T-cell (primary cell): ENCODE measurements around the gene IGFBP3. TPM values are rescaled to one million over a fixed set of nuclear protein-coding genes. Genes with fewer than 3 reads are reported as not detected.

Experiments
- ATAC-seq, 4 experiments: fragments of 200-7000 bp in 3 of 4; fragments of 150-1000 bp in 1 of 4; cut with Tn5 transposase; replicated peaks in 1 of 4; 1 replicate in 3 of 4; 2 replicates in 1 of 4; pipeline ENCODE4 v1.10.0; 2021; ENCODE audit warnings: moderate library complexity in 3 of 4, mild to moderate bottlenecking in 2 of 4, moderate number of reproducible peaks in 1 of 4
- CTCF ChIA-PET, 2 donors: fragments of 300-600 bp; sonication (Branson Sonifier 250); formaldehyde crosslinking; loops; one replicate each; lab custom pipeline; 2022; ENCODE audit warnings: antibody characterized with exemption in 2 of 2; lab: Charles Lee
- POLR2A ChIA-PET, 2 donors: fragments of 300-600 bp; sonication (Branson Sonifier 250); formaldehyde crosslinking; loops; one replicate each; lab custom pipeline; 2022; ENCODE audit warnings: antibody characterized with exemption in 2 of 2; lab: Charles Lee
- DNase-seq, 35 experiments: peaks; one replicate each; pipeline versions ENCODE4 v3.0.0 to v3.0.0-alpha.2; 2013 to 2023
- H3K27ac ChIP-seq: one replicate; pipeline ENCODE4 v1.5.1; 2013; ENCODE audit warnings: low read length
- H3K27me3 ChIP-seq, 2 experiments: replicated peaks in 1 of 2; 1 replicate in 1 of 2; 2 replicates in 1 of 2; pipeline versions ENCODE4 v1.6.1 to v1.7.0; 2013; ENCODE audit warnings: low read length in 1 of 2, mixed read lengths in 1 of 2; ENCODE audit not compliant: control insufficient read depth in 2 of 2, insufficient read depth in 2 of 2; ENCODE audit errors: extremely low read depth in 1 of 2
- H3K36me3 ChIP-seq, 2 donors: 1 replicate in 1 of 2; 2 replicates in 1 of 2; pipeline versions ENCODE4 v1.6.1 to v1.7.0; 2013; ENCODE audit warnings: low read length in 1 of 2; ENCODE audit not compliant: control insufficient read depth in 2 of 2, insufficient read depth in 1 of 2; ENCODE audit errors: extremely low read depth in 1 of 2
- H3K4me1 ChIP-seq, 2 experiments: 1 replicate in 1 of 2; 2 replicates in 1 of 2; pipeline versions ENCODE4 v1.6.1 to v1.7.0; 2013; ENCODE audit warnings: low read length in 2 of 2, mixed read lengths in 1 of 2; ENCODE audit not compliant: insufficient read depth in 2 of 2, control insufficient read depth in 1 of 2; ENCODE audit errors: extremely low read depth in 1 of 2
- H3K4me3 ChIP-seq, 2 donors: 1 replicate in 1 of 2; 2 replicates in 1 of 2; pipeline versions ENCODE4 v1.5.1 to v1.7.0; 2013; ENCODE audit warnings: mild to moderate bottlenecking in 2 of 2, low read length in 1 of 2, moderate library complexity in 1 of 2; ENCODE audit not compliant: control insufficient read depth in 1 of 2; ENCODE audit errors: extremely low read depth in 1 of 2
- H3K9me3 ChIP-seq: 2 replicates; pipeline ENCODE4 v1.7.0; 2013
- H3K27ac Mint-ChIP-seq, 2 donors: one replicate each; pipeline ENCODE4 v1.8.0; 2020 to 2021; ENCODE audit warnings: mild to moderate bottlenecking in 2 of 2, mixed read lengths in 2 of 2
- H3K27me3 Mint-ChIP-seq, 2 donors: one replicate each; pipeline ENCODE4 v1.8.0; 2021 to 2022; ENCODE audit warnings: mixed read lengths in 2 of 2
- H3K36me3 Mint-ChIP-seq: one replicate; pipeline ENCODE4 v1.8.0; 2021; ENCODE audit warnings: mixed read lengths
- H3K4me1 Mint-ChIP-seq, 3 donors: one replicate each; pipeline ENCODE4 v1.8.0; 2020 to 2022; ENCODE audit warnings: mixed read lengths in 3 of 3, mild to moderate bottlenecking in 1 of 3
- H3K4me3 Mint-ChIP-seq, 3 donors: one replicate each; pipeline ENCODE4 v1.8.0; 2020 to 2022; ENCODE audit warnings: mild to moderate bottlenecking in 3 of 3, mixed read lengths in 3 of 3, moderate library complexity in 3 of 3
- H3K9me3 Mint-ChIP-seq, 3 donors: one replicate each; pipeline ENCODE4 v1.8.0; 2020 to 2022; ENCODE audit warnings: mixed read lengths in 3 of 3
- WGBS: methylation state at CpG from one replicate; pipeline ENCODE4 v1.1.5; 2013; ENCODE audit warnings: missing lambda C conversion rate; ENCODE audit not compliant: insufficient coverage; 5-methylcytosine and 5-hydroxymethylcytosine counted together
- total RNA-seq, 35 experiments: library from RNA in 6 of 35; stranded (reverse) in 6 of 35; fragments of 120-200 nt in 1 of 35; gene quantifications; one replicate each; pipeline versions ENCODE4 v1.2.1 to v1.2.4 and lab custom pipeline; 2013 to 2026

IGFBP3 gene
- total RNA-seq, 5 donors from 2014 or later (not counting 1 experiment from before 2014, with no cell fraction given), result 3.9 to 20.5 (median 8.2) TPM

GRCh38 chr7:45889367-45890067 is 31.6 kb downstream of the IGFBP3 start:
- no peaks in the 10 kb centered on the region for H3K4me1 ChIP-seq
- peaks cover 0 to 5% (median 2%) of the 10 kb centered on the region in 3 donors for H3K4me1 Mint-ChIP-seq
- H3K36me3 ChIP-seq, result no peaks in the 10 kb centered on the region
- ATAC-seq (no peak), DNase-seq (no peak)
- H3K9me3 Mint-ChIP-seq, result no peaks in the 10 kb centered on the region
- ChIA-PET CTCF (interaction anchor here in 1 of 2 donors (1.3 kb wide), 1 partner anchor 13 kb away, joined by 3 read pairs; no protein-coding TSS in a partner anchor), POLR2A (no interaction called here)
- H3K27ac Mint-ChIP-seq, result no peak overlapping the region
- H3K4me3 Mint-ChIP-seq, result no peak overlapping the region
- no peak overlapping the region for H3K27ac ChIP-seq
- WGBS, result 33% methylated on average over 3 of the region's 8 CpGs
- H3K36me3 Mint-ChIP-seq, result no peaks in the 10 kb centered on the region
- H3K27me3 Mint-ChIP-seq, result peaks cover 72 to 74% of the 10 kb centered on the region in 2 donors
- peaks cover 7 to 62% of the 10 kb centered on the region in 2 experiments for H3K27me3 ChIP-seq
- H3K9me3 ChIP-seq, result no peaks in the 10 kb centered on the region
- H3K4me3 ChIP-seq, result no peak overlapping the region

DNA sequence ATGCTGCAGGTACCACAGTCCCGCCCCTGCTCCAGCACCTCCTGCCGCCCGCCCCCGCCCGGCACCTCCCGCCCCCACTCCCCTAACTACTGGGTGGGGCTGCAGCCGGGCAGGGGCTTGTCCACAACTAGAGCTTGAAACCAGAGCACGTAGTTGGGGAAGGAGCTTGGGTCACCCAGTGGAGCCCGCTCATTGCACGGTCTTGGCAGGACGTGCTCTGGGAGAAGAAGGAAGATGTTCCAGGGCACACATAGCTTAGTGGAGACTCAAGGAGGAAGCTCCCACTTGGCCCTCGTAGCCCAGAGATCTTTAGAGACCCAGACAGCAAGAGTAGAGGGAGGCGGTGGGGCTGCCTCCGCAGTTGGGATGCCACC is 32.1 kb downstream of the IGFBP3 start:
- Histone ChIP-seq H3K27ac (no peak overlapping the region), H3K4me1 (no peaks in the 10 kb centered on the region), H3K4me3 (no peak overlapping the region), H3K9me3 (no peaks in the 10 kb centered on the region), H3K27me3 (peaks cover 7 to 60% of the 10 kb centered on the region in 2 experiments), H3K36me3 (no peaks in the 10 kb centered on the region)
- DNase-seq, result no peak
- no peak for ATAC-seq
- ChIA-PET POLR2A (no interaction called here), CTCF (no interaction called here)
- Mint-ChIP-seq H3K9me3 (no peaks in the 10 kb centered on the region), H3K4me1 (peaks cover 0 to 5% (median 2%) of the 10 kb centered on the region in 3 donors), H3K27me3 (peaks cover 68 to 72% of the 10 kb centered on the region in 2 donors), H3K4me3 (no peak overlapping the region), H3K27ac (no peak overlapping the region), H3K36me3 (no peaks in the 10 kb centered on the region)
- 16% methylated on average over 7 of the region's 14 CpGs for WGBS

GRCh38 chr7:45888185-45888992 is 32.7 kb downstream of the IGFBP3 start, which contains the start of gene IGFBP1:
IGFBP1 (plus strand) TSS chr7:45888488; CDS start chr7:45888653, 165 bp downstream.
- POLR2A ChIA-PET, result no interaction called here
- H3K36me3 Mint-ChIP-seq, result no peaks in the 10 kb centered on the region
- Histone ChIP-seq H3K36me3 (no peaks in the 10 kb centered on the region), H3K4me3 (no peak within 1 kb of the TSS), H3K27me3 (peaks cover 7 to 55% of the 10 kb centered on the region in 2 experiments), H3K27ac (no peak within 1 kb of the TSS), H3K9me3 (no peaks in the 10 kb centered on the region), H3K4me1 (no peaks in the 10 kb centered on the region)
- H3K9me3 Mint-ChIP-seq, result no peaks in the 10 kb centered on the region
- H3K27me3 Mint-ChIP-seq, result peaks cover 66 to 70% of the 10 kb centered on the region in 2 donors
- DNase-seq, result no peak
- peaks cover 0 to 5% (median 2%) of the 10 kb centered on the region in 3 donors for H3K4me1 Mint-ChIP-seq
- CTCF ChIA-PET, result no interaction called here
- WGBS, result 3% methylated on average over 66 of the region's 73 CpGs
- no peak for ATAC-seq
- no peak within 1 kb of the TSS for H3K4me3 Mint-ChIP-seq
- H3K27ac Mint-ChIP-seq, result no peak within 1 kb of the TSS

DNA sequence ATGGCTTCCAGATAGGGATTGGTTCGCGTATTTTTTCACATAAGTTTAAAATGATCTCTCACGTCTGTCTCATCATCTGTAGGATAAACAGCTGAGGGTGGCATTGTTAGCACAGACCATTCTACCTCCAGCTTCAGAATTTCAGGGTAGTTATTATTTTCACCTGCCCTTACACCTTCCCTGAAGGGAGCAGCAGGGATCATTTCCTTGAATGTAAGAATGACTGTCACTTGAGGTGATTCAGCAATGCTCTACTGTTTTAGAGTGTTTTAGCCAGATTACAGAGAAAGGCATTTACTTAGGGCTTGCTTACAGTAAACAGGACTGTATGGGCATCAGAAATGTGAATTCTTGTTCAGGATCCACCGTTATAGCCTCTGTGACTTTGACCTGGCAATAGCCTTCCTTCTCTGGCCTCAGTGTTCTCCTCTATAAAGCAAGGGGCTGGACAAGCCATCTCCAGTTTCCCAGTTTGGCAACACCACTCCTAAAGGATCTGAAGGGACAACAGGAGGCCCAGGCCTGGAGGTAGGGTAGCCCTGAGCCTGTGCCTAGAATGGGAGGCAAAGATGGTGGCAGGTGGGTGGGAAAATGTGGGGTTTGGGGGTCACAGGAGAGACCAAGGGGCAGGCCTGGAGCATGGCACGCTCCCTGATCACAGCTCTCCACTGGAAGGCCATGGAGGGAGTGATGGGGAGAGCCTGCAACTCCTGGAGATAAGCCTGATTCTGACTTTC is 34.0 kb downstream of the IGFBP3 start:
- Mint-ChIP-seq H3K4me3 (no peak overlapping the region), H3K27me3 (peaks cover 64 to 66% of the 10 kb centered on the region in 2 donors), H3K36me3 (no peaks in the 10 kb centered on the region), H3K4me1 (peaks cover 0 to 5% (median 2%) of the 10 kb centered on the region in 3 donors), H3K27ac (no peak overlapping the region), H3K9me3 (no peaks in the 10 kb centered on the region)
- no peaks in the 10 kb centered on the region for H3K4me1 ChIP-seq
- 52% methylated on average over 2 of the region's 5 CpGs for WGBS
- DNase-seq (no peak), ATAC-seq (no peak)
- H3K9me3 ChIP-seq, result no peaks in the 10 kb centered on the region
- H3K27ac ChIP-seq, result no peak overlapping the region
- H3K4me3 ChIP-seq, result no peak overlapping the region
- ChIA-PET POLR2A (no interaction called here), CTCF (no interaction called here)
- peaks cover 7 to 49% of the 10 kb centered on the region in 2 experiments for H3K27me3 ChIP-seq
- H3K36me3 ChIP-seq, result no peaks in the 10 kb centered on the region

DNA sequence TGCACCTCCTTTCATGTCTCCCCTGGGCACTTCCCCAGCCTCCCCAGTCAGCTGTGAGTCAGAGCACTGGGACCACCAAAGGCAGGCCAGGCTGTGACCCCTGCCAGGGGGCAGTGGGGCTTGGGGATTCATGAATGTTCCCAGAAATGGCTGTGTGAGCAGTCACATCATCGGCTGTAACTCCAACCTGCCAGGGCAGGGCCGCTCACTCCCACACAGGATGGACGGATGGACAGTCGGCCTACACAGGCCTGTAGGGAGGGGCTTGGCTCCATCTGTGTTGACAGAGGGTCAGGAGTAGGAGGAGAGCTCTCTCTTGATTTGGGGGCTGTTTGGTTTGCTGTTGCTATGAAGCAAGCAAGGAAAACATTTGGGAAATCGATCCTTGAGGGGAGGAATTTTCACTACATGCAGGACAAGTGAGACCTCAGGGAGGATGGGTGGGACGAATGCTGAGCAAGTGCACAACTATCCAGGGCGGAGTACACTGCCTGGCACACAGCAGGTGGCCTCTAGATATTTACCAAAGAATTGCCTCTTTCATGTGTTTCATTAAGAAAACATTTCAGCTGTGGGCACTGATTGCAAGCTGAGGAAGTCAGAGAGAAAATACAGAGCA is 35.7 kb downstream of the IGFBP3 start:
- Histone ChIP-seq H3K4me3 (no peak overlapping the region), H3K27ac (no peak overlapping the region), H3K4me1 (no peaks in the 10 kb centered on the region), H3K9me3 (no peaks in the 10 kb centered on the region), H3K27me3 (peaks cover 7 to 43% of the 10 kb centered on the region in 2 experiments), H3K36me3 (no peaks in the 10 kb centered on the region)
- Mint-ChIP-seq H3K4me1 (peaks cover 0 to 5% (median 2%) of the 10 kb centered on the region in 3 donors), H3K4me3 (no peak overlapping the region), H3K27ac (no peak overlapping the region), H3K36me3 (no peaks in the 10 kb centered on the region), H3K27me3 (peaks cover 52 to 61% of the 10 kb centered on the region in 2 donors), H3K9me3 (no peaks in the 10 kb centered on the region)
- WGBS, result 73% methylated on average over 7 of the region's 7 CpGs
- CTCF ChIA-PET, result no interaction called here
- ATAC-seq (no peak), DNase-seq (no peak)
- POLR2A ChIA-PET, result no interaction called here

DNA sequence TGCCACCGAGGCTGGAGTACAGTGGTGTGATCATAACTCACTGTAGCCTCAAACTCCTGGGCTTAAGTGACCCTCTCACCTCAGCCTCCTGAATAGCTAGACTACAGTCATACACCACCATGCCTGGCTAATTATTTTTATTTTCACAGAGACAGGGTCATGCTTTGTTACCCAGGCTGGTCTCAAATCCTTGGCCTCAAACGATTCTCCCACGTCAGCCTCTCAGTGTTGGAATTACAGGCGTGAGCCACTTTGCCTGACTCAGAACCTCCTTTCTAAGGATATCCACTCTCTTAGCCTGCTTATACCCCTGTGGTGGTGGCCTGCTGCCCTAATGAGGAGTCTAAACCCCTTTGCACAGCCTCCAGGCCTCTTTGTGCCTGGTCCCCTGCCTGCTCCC is 36.9 kb downstream of the IGFBP3 start:
- Histone ChIP-seq H3K36me3 (no peaks in the 10 kb centered on the region), H3K27ac (no peak overlapping the region), H3K4me3 (no peak overlapping the region), H3K9me3 (no peaks in the 10 kb centered on the region), H3K4me1 (no peaks in the 10 kb centered on the region), H3K27me3 (peaks cover 0 to 31% of the 10 kb centered on the region in 2 experiments)
- Mint-ChIP-seq H3K9me3 (peaks cover 0 to 4% (median 2%) of the 10 kb centered on the region in 3 donors), H3K4me3 (no peak overlapping the region), H3K27ac (no peak overlapping the region), H3K27me3 (peaks cover 42 to 50% of the 10 kb centered on the region in 2 donors), H3K36me3 (no peaks in the 10 kb centered on the region), H3K4me1 (peaks cover 0 to 5% (median 2%) of the 10 kb centered on the region in 3 donors)
- ChIA-PET CTCF (no interaction called here), POLR2A (no interaction called here)
- no peak for DNase-seq
- 82% methylated on average over 4 of the region's 4 CpGs for WGBS
- ATAC-seq, result no peak
